Mucosa of stomach (tissue), 1 donor: ENCODE data around the gene NEUROD1.
"Not testable (repeated sequence)": the region's sequence is repeated elsewhere in the genome, so short reads cannot be mapped to it uniquely, and the experiment has no call there.

Source experiments
- H3K27me3 ChIP-seq: one replicate; pipeline ENCODE4 v1.7.0; 2013; ENCODE audit warnings: mild to moderate bottlenecking, low read length; ENCODE audit not compliant: control insufficient read depth, insufficient read depth
- H3K36me3 ChIP-seq: one replicate; pipeline ENCODE4 v1.7.0; 2013; ENCODE audit warnings: low read length; ENCODE audit not compliant: control insufficient read depth, insufficient read depth
- H3K4me1 ChIP-seq: one replicate; pipeline ENCODE4 v1.7.0; 2013; ENCODE audit warnings: mild to moderate bottlenecking, low read length; ENCODE audit not compliant: control insufficient read depth, insufficient read depth
- H3K4me3 ChIP-seq: one replicate; pipeline ENCODE4 v1.7.0; 2013; ENCODE audit warnings: low read length
- H3K9ac ChIP-seq: one replicate; pipeline ENCODE4 v1.7.0; 2013; ENCODE audit warnings: mild to moderate bottlenecking, low read length, moderate library complexity
- H3K9me3 ChIP-seq: one replicate; pipeline ENCODE4 v1.7.0; 2013; ENCODE audit warnings: mild to moderate bottlenecking, low read length, moderate library complexity; ENCODE audit not compliant: control insufficient read depth
- donor health status: Pancreatic carcinoma.

NEUROD1 gene

GRCh38 chr2:181680055-181680936, at the start of gene NEUROD1:
NEUROD1 (minus strand) TSS chr2:181680517; CDS start chr2:181678860, 1,657 bp downstream.
- Histone ChIP-seq H3K4me3 (no peak within 1 kb of the TSS), H3K9me3 (no peaks in the 10 kb centered on the region), H3K4me1 (peaks cover 4% of the 10 kb centered on the region)

GRCh38 chr2:181725476-181725875, 45.2 kb upstream of the NEUROD1 start:
- Histone ChIP-seq H3K9ac (no peak overlapping the region), H3K27me3 (no peaks in the 10 kb centered on the region), H3K4me3 (no peak overlapping the region), H3K9me3 (no peaks in the 10 kb centered on the region), H3K36me3 (no peaks in the 10 kb centered on the region), H3K4me1 (no peaks in the 10 kb centered on the region)

More at GRCh38 chr2:181680055-181680936, at the start of gene NEUROD1:
- Histone ChIP-seq H3K36me3 (no peaks in the 10 kb centered on the region), H3K27me3 (peaks cover 78% of the 10 kb centered on the region), H3K9ac (no peak within 1 kb of the TSS)

DNA sequence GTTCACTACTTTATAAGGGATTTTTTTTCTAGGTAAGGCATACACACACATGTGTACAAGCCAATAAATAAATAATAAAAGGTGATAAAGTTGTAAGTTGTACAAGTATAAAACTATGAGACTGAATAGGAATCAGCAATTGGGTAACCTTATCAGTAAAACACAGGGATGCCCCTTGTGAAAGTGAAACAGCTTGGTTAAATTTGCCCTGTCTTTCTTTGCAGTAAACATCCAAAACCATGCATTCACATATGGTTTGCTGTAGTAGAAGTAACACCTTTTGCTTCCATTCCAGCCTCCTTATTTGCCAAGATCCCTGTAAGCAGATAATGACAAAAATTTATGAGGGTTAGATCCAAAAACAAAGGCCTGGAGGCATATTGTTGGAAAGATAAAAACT, 44.3 kb upstream of the NEUROD1 start:
- Histone ChIP-seq H3K9ac (no peak overlapping the region), H3K9me3 (no peaks in the 10 kb centered on the region), H3K4me1 (no peaks in the 10 kb centered on the region), H3K4me3 (no peak overlapping the region), H3K27me3 (no peaks in the 10 kb centered on the region), H3K36me3 (no peaks in the 10 kb centered on the region)

DNA sequence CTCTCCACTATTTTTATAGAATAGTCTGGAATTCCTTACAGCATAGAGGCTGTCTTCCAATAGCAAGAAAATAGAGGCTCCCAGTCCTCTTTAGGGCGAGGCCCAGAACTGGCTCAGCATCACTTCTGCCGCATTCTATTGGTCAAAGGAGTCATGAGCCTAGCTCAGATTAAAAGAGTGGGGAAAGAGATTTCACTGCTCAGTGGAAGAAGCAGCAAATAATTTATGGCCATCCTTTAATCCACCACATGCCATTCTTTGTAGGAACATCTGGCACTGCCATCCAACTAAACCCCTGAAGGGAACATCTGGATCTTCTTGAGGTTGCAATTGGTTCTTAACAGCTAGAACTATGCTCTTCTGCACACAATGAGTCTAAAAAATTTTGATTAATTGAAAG, 43.4 kb upstream of the NEUROD1 start:
- H3K27me3 ChIP-seq = no peaks in the 10 kb centered on the region
- H3K9ac ChIP-seq = no peak overlapping the region
- H3K9me3 ChIP-seq = no peaks in the 10 kb centered on the region
- no peaks in the 10 kb centered on the region for H3K36me3 ChIP-seq
- no peaks in the 10 kb centered on the region for H3K4me1 ChIP-seq
- no peak overlapping the region for H3K4me3 ChIP-seq

GRCh38 chr2:181715033-181715630, 34.8 kb upstream of the NEUROD1 start:
- no peaks in the 10 kb centered on the region for H3K4me1 ChIP-seq
- H3K9ac ChIP-seq = no peak overlapping the region
- no peaks in the 10 kb centered on the region for H3K27me3 ChIP-seq
- no peak overlapping the region for H3K4me3 ChIP-seq
- H3K36me3 ChIP-seq = no peaks in the 10 kb centered on the region
- no peaks in the 10 kb centered on the region for H3K9me3 ChIP-seq

DNA sequence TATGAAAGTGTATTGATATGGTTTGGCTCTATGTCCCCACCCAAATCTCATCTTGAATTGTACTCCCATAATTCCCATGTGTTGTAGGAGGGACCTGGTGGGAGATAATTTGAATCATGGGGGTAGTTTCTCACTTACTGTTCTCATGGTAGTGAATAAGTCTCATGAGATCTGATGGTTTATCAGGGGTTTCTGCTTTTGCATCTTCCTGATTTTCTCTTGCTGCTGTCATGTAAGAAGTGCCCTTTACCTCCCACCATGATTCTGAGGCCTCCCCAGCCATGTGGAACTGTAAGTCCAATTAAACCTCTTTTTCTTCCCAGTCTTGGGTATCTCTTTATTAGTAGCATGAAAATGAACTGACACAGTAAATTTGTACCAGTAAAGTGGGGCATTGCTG, 30.7 kb upstream of the NEUROD1 start:
- H3K9ac ChIP-seq, H3K4me1 ChIP-seq, H3K36me3 ChIP-seq, H3K9me3 ChIP-seq, H3K27me3 ChIP-seq, H3K4me3 ChIP-seq: not testable (repeated sequence)

DNA sequence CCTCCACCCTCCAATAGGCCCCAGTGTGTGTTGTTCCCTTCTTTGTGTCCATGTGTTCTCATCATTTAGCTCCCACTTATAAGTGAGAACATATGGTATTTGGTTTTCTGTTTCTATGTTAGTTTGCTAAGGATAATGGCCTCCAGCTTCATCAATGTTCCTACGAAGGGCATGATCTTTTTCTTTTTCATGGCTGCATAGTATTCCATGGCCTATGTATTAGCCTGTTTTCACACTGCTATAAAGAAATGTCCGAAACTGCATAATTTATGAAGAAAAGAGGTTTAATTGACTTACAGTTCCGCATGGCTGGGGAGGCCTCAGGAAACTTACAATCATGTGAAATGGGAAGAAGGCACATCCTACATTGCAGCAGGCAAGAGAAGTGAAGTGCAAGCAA, 22.2 kb upstream of the NEUROD1 start:
- not testable (repeated sequence) for H3K4me3 ChIP-seq

GRCh38 chr2:181698223-181698622, 17.9 kb upstream of the NEUROD1 start:
- Histone ChIP-seq H3K27me3 (no peaks in the 10 kb centered on the region), H3K4me1 (no peaks in the 10 kb centered on the region), H3K4me3 (no peak overlapping the region), H3K36me3 (no peaks in the 10 kb centered on the region), H3K9ac (no peak overlapping the region), H3K9me3 (no peaks in the 10 kb centered on the region)

More for the DNA sequence above, 22.2 kb upstream of the NEUROD1 start:
- H3K36me3 ChIP-seq, H3K9me3 ChIP-seq, H3K27me3 ChIP-seq, H3K9ac ChIP-seq, H3K4me1 ChIP-seq: not testable (repeated sequence)

DNA sequence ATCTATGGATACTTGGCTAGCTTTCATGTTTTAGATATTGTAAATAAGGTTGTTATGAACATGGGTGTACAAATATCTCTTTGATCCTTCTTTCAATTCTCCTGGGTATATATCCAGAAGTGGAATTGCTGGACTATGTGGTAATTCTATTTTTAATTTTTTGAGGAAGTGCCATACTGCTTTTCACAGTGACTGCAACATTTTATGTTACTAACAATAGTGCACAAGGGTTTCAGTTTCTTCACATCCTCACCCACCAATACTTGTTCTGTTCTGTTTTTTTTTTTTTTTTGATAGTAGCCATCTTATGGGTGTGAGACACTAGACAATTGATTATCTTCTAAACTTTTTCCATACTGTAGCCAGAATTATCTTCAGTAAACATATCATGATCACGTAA, 17.3 kb upstream of the NEUROD1 start:
- no peaks in the 10 kb centered on the region for H3K36me3 ChIP-seq
- no peak overlapping the region for H3K4me3 ChIP-seq
- H3K4me1 ChIP-seq = no peaks in the 10 kb centered on the region
- no peaks in the 10 kb centered on the region for H3K27me3 ChIP-seq
- H3K9me3 ChIP-seq = no peaks in the 10 kb centered on the region
- H3K9ac ChIP-seq = no peak overlapping the region

- Histone ChIP-seq H3K36me3 (no peaks in the 10 kb centered on the region), H3K4me1 (no peaks in the 10 kb centered on the region), H3K27me3 (no peaks in the 10 kb centered on the region), H3K4me3 (no peak overlapping the region), H3K9me3 (no peaks in the 10 kb centered on the region), H3K9ac (no peak overlapping the region)
Measured at GRCh38 chr2:181697126-181697525, 16.8 kb upstream of the NEUROD1 start.

GRCh38 chr2:181694271-181694670, 14.0 kb upstream of the NEUROD1 start:
- H3K27me3 ChIP-seq = no peaks in the 10 kb centered on the region
- H3K4me3 ChIP-seq = no peak overlapping the region
- no peak overlapping the region for H3K9ac ChIP-seq
- no peaks in the 10 kb centered on the region for H3K36me3 ChIP-seq
- no peaks in the 10 kb centered on the region for H3K9me3 ChIP-seq
- no peaks in the 10 kb centered on the region for H3K4me1 ChIP-seq

GRCh38 chr2:181690860-181691259, 10.5 kb upstream of the NEUROD1 start:
- Histone ChIP-seq H3K4me1 (no peaks in the 10 kb centered on the region), H3K9me3 (no peaks in the 10 kb centered on the region), H3K27me3 (no peaks in the 10 kb centered on the region), H3K9ac (no peak overlapping the region), H3K4me3 (no peak overlapping the region), H3K36me3 (no peaks in the 10 kb centered on the region)
